SK-N-SH (cell line): ENCODE data around the gene FMNL2. TPM values are rescaled to one million over a fixed set of nuclear protein-coding genes. Genes with fewer than 3 reads are reported as not detected.

Experiments used
- CTCF ChIA-PET: fragments of 300-600, 350-600 bp; formaldehyde crosslinking; extraction: SDS; loops from one replicate; lab custom pipeline; 2021; lab: Yijun Ruan, JAX
- POLR2A ChIA-PET: fragments of 350-600 bp; sonication (Branson Sonifier 250); formaldehyde crosslinking; extraction: SDS; loops from one replicate; lab custom pipeline; 2020; ENCODE audit warnings: antibody characterized with exemption, inconsistent platforms; lab: Yijun Ruan, JAX
- DNase-seq: peaks from one replicate; pipeline ENCODE4 v3.0.0; 2012
- H2AFZ ChIP-seq: fragments of 200-600 bp; sonication (generic); 2 replicates; pipeline ENCODE4 v1.8.1; 2016; ENCODE audit warnings: antibody characterized with exemption, mild to moderate bottlenecking, low read depth
- H3F3A ChIP-seq: fragments of 200-600 bp; sonication (generic); replicated peaks from 2 replicates; pipeline ENCODE3; 2016; ENCODE audit warnings: antibody characterized with exemption, mild to moderate bottlenecking; ENCODE audit not compliant: insufficient read depth
- H3K27ac ChIP-seq, 2 experiments: fragments of 200-500 bp in 1 of 2; fragments of 200-600 bp in 1 of 2; sonication (Bioruptor generic) in 1 of 2; sonication (generic), shearing (Covaris generic) in 1 of 2; 2 replicates each; pipeline versions ENCODE4 v1.5.1 to v1.6.1; 2014 to 2016; ENCODE audit warnings: low read depth in 2 of 2, inconsistent platforms in 1 of 2, low read length in 1 of 2, mild to moderate bottlenecking in 1 of 2, mixed read lengths in 1 of 2
- H3K27me3 ChIP-seq: fragments of 200-600 bp; sonication (generic), shearing (Covaris generic); 2 replicates; pipeline ENCODE4 v1.6.1; 2016; ENCODE audit warnings: mixed run types; ENCODE audit not compliant: insufficient read depth
- H3K36me3 ChIP-seq, 2 experiments: fragments of 200-500 bp in 1 of 2; fragments of 200-600 bp in 1 of 2; sonication (Bioruptor generic) in 1 of 2; sonication (generic) in 1 of 2; replicated peaks in 1 of 2; 2 replicates each; pipeline versions ENCODE3 to v1.5.1; 2014 to 2016; ENCODE audit warnings: low read length in 1 of 2, mild to moderate bottlenecking in 1 of 2; ENCODE audit not compliant: insufficient read depth in 2 of 2, control insufficient read depth in 1 of 2
- H3K4me1 ChIP-seq, 2 experiments: fragments of 200-500 bp in 1 of 2; fragments of 200-600 bp in 1 of 2; sonication (Bioruptor generic) in 1 of 2; sonication (generic), shearing (Covaris generic) in 1 of 2; 2 replicates each; pipeline versions ENCODE4 v1.5.1 to v1.6.1; 2014 to 2016; ENCODE audit warnings: low read depth in 1 of 2, low read length in 1 of 2, mixed run types in 1 of 2; ENCODE audit not compliant: insufficient read depth in 2 of 2, control insufficient read depth in 1 of 2
- H3K4me2 ChIP-seq: fragments of 200-600 bp; sonication (generic), shearing (Covaris generic); 2 replicates; pipeline ENCODE4 v1.6.1; 2017; ENCODE audit warnings: mixed run types
- H3K4me3 ChIP-seq, 2 experiments: fragments of 200-500 bp in 1 of 2; fragments of 200-600 bp in 1 of 2; sonication (Bioruptor generic) in 1 of 2; sonication (generic), shearing (Covaris generic) in 1 of 2; 2 replicates each; pipeline versions ENCODE4 v1.5.1 to v1.8.1; 2014 to 2016; ENCODE audit warnings: low read depth in 2 of 2, inconsistent platforms in 1 of 2, low read length in 1 of 2, mild to moderate bottlenecking in 1 of 2, mixed read lengths in 1 of 2, moderate library complexity in 1 of 2
- H3K79me2 ChIP-seq: fragments of 200-600 bp; sonication (generic); 2 replicates; pipeline ENCODE4 v1.8.1; 2017; ENCODE audit warnings: mild to moderate bottlenecking; ENCODE audit not compliant: insufficient read depth
- H3K9ac ChIP-seq: fragments of 200-600 bp; sonication (generic); 2 replicates; pipeline ENCODE4 v1.6.1; 2017; ENCODE audit warnings: mixed run types
- H3K9me2 ChIP-seq: fragments of 200-600 bp; sonication (generic); 2 replicates; pipeline ENCODE4 v1.6.1; 2017; ENCODE audit warnings: mixed run types
- H3K9me3 ChIP-seq: fragments of 200-600 bp; sonication (generic); 2 replicates; pipeline ENCODE4 v1.6.1; 2017; ENCODE audit warnings: mixed run types, mild to moderate bottlenecking, moderate library complexity
- H4K20me1 ChIP-seq: fragments of 200-600 bp; sonication (generic); 2 replicates; pipeline ENCODE4 v1.6.1; 2017; ENCODE audit warnings: mild to moderate bottlenecking, mixed run types; ENCODE audit not compliant: insufficient read depth
- CTCF ChIP-seq: fragments of 200-600 bp; sonication (generic); IDR thresholded peaks from 2 replicates; pipeline ENCODE4 v1.6.1; 2017; ENCODE audit warnings: antibody characterized with exemption, mild to moderate bottlenecking, moderate library complexity
- ELF1 ChIP-seq: IDR thresholded peaks from 2 replicates; pipeline ENCODE4 v1.4.0; 2012
- EZH2phosphoT487 ChIP-seq: fragments of 200-600 bp; sonication (generic); IDR thresholded peaks from 2 replicates; pipeline ENCODE4 v1.6.1; 2017; ENCODE audit warnings: low read depth, mixed run types, mild to moderate bottlenecking, antibody characterized with exemption, moderate library complexity, borderline replicate concordance
- FOXJ3 ChIP-seq: sonication (generic); formaldehyde crosslinking; IDR thresholded peaks from 2 replicates; pipeline ENCODE4 v1.5.1; 2020; ENCODE audit warnings: mild to moderate bottlenecking, missing genetic modification reagents
- FOXM1 ChIP-seq: IDR thresholded peaks from 2 replicates; pipeline ENCODE4 v1.4.0; 2012; ENCODE audit warnings: low read depth, mild to moderate bottlenecking
- GABPA ChIP-seq: IDR thresholded peaks from 2 replicates; pipeline ENCODE4 v1.4.0; 2012; ENCODE audit warnings: low read depth, mild to moderate bottlenecking
- GATA2 ChIP-seq: sonication (generic); formaldehyde crosslinking; IDR thresholded peaks from 2 replicates; pipeline ENCODE4 v1.5.0; 2020; ENCODE audit warnings: mild to moderate bottlenecking, missing genetic modification reagents
- MEF2A ChIP-seq: IDR thresholded peaks from 2 replicates; pipeline ENCODE4 v1.4.0; 2012; ENCODE audit warnings: low read depth, borderline replicate concordance
- NFIC ChIP-seq: IDR thresholded peaks from 2 replicates; pipeline ENCODE4 v1.4.0; 2012; ENCODE audit warnings: borderline replicate concordance
- PBX3 ChIP-seq: IDR thresholded peaks from 2 replicates; pipeline ENCODE4; 2012
- POLR2AphosphoS5 ChIP-seq: IDR thresholded peaks from 2 replicates; pipeline ENCODE4 v1.6.1; 2012; ENCODE audit warnings: low read depth, low read length
- RCOR1 ChIP-seq: fragments of 150-350 bp; IDR thresholded peaks from 2 replicates; pipeline ENCODE4 v1.6.1; 2017; ENCODE audit warnings: antibody characterized with exemption, low read length
- RFX5 ChIP-seq: IDR thresholded peaks from 2 replicates; pipeline ENCODE4 v1.6.1; 2012; ENCODE audit warnings: mild to moderate bottlenecking, improper control_type of control experiment, low read length
- SIN3A ChIP-seq: IDR thresholded peaks from 2 replicates; pipeline ENCODE4 v1.6.1; 2012; ENCODE audit warnings: low read depth, mild to moderate bottlenecking, low read length, moderate library complexity, borderline replicate concordance
- TAF1 ChIP-seq: IDR thresholded peaks from 2 replicates; pipeline ENCODE4 v1.6.1; 2012; ENCODE audit warnings: low read depth, mild to moderate bottlenecking, low read length, moderate library complexity, borderline replicate concordance
- TCF12 ChIP-seq: IDR thresholded peaks from 2 replicates; pipeline ENCODE4 v1.4.0; 2012
- TEAD4 ChIP-seq: IDR thresholded peaks from 2 replicates; pipeline ENCODE4 v1.4.0; 2012; ENCODE audit warnings: mild to moderate bottlenecking, borderline replicate concordance; ENCODE audit not compliant: insufficient read depth
- USF1 ChIP-seq: IDR thresholded peaks from 2 replicates; pipeline ENCODE4 v1.4.0; 2012; ENCODE audit warnings: low read depth, borderline replicate concordance
- YY1 ChIP-seq: IDR thresholded peaks from 2 replicates; pipeline ENCODE4 v1.4.0; 2012; ENCODE audit warnings: low read depth, mild to moderate bottlenecking
- WGBS: methylation state at CpG from one replicate; pipeline ENCODE4 v1.1.6; 2017; ENCODE audit warnings: low lambda C conversion rate; 5-methylcytosine and 5-hydroxymethylcytosine counted together
- polyA plus RNA-seq, 3 experiments: library from polyadenylated mRNA; depleted of rRNA; stranded (reverse); fragments of >200 nt; gene quantifications; 2 replicates each; pipeline ENCODE4 v1.2.3, GENCODE V29; 2012

The FMNL2 gene
- polyA plus RNA-seq, 1 of the 3 experiments (the other 2 are of a cell fraction) = 14.5 TPM

- peaks cover 0 to 4% of the 10 kb centered on the region in 2 experiments for H3K36me3 ChIP-seq
- H3K27ac ChIP-seq = no peak overlapping the region; a peak in 1 of 4 replicates
- TF ChIP-seq TCF12 = no peak
- TF ChIP-seq RCOR1 = no peak
- TF ChIP-seq GABPA = no peak
- TF ChIP-seq EZH2phosphoT487 = no peak
- TF ChIP-seq NFIC = no peak
- TF ChIP-seq USF1 = no peak
- TF ChIP-seq RFX5 = no peak
- WGBS = 48% methylated on average over 3 of the region's 3 CpGs
- peak overlapping the region; percentile 45 for H3K4me2 ChIP-seq
- H3K4me3 ChIP-seq = no peak overlapping the region
- DNase-seq = no peak
- H3K9ac ChIP-seq = no peak overlapping the region
- ChIA-PET CTCF (interaction anchor here (0.6 to 1.1 kb wide), 3 partner anchors 11 to 1600 kb away, joined by 3 read pairs; no protein-coding TSS in a partner anchor), POLR2A (no interaction called here)
- H3F3A ChIP-seq = no peaks in the 10 kb centered on the region
- no peaks in the 10 kb centered on the region for H4K20me1 ChIP-seq
- H3K27me3 ChIP-seq = no peaks in the 10 kb centered on the region
- no peaks in the 10 kb centered on the region for H3K9me2 ChIP-seq
- peaks cover 9 to 16% of the 10 kb centered on the region in 2 experiments for H3K4me1 ChIP-seq
- H3K79me2 ChIP-seq = no peaks in the 10 kb centered on the region
- H3K9me3 ChIP-seq = no peaks in the 10 kb centered on the region
- H2AFZ ChIP-seq = no peak overlapping the region
Observed at GRCh38 chr2:152571048-152571766, 236.2 kb downstream of the FMNL2 start.

- Histone ChIP-seq H3K27me3 (no peaks in the 10 kb centered on the region), H3K36me3 (peaks cover 0 to 5% of the 10 kb centered on the region in 2 experiments), H3K79me2 (no peaks in the 10 kb centered on the region), H3K9me2 (no peaks in the 10 kb centered on the region), H3F3A (no peaks in the 10 kb centered on the region), H3K4me3 (no peak overlapping the region), H4K20me1 (no peaks in the 10 kb centered on the region), H3K4me1 (peaks cover 9 to 16% of the 10 kb centered on the region in 2 experiments), H2AFZ (no peak overlapping the region), H3K27ac (no peak overlapping the region), H3K9ac (no peak overlapping the region), H3K4me2 (no peak overlapping the region), H3K9me3 (no peaks in the 10 kb centered on the region)
- WGBS = 100% methylated on average over 1 of the region's 1 CpG
- ChIA-PET CTCF (interaction anchor here (0.6 to 1.1 kb wide), 4 partner anchors 10 to 631 kb away, joined by 3 read pairs; no protein-coding TSS in a partner anchor), POLR2A (no interaction called here)
- TF ChIP-seq YY1 = no peak
- DNase-seq = no peak
Observed at GRCh38 chr2:152572031-152572430, 237.1 kb downstream of the FMNL2 start.

GRCh38 chr2:152573168-152573567 is 238.2 kb downstream of the FMNL2 start:
- POLR2A ChIA-PET = no interaction called here
- WGBS = 20% methylated on average over 4 of the region's 4 CpGs
- H3F3A ChIP-seq = no peaks in the 10 kb centered on the region
- peak overlapping the region; percentile 45 to 55 for H3K27ac ChIP-seq
- peaks cover 0 to 5% of the 10 kb centered on the region in 2 experiments for H3K36me3 ChIP-seq
- H3K27me3 ChIP-seq = no peaks in the 10 kb centered on the region
- peak; percentile 12 for DNase-seq
- no peak overlapping the region for H3K9ac ChIP-seq
- 0 out of 2 replicates have a peak overlapping the region, but pooled peaks have one; percentile 2 for H3K4me2 ChIP-seq
- H4K20me1 ChIP-seq = no peaks in the 10 kb centered on the region
- no peak overlapping the region for H2AFZ ChIP-seq
- H3K79me2 ChIP-seq = no peaks in the 10 kb centered on the region
- H3K9me3 ChIP-seq = no peaks in the 10 kb centered on the region
- peaks cover 9 to 22% of the 10 kb centered on the region in 2 experiments for H3K4me1 ChIP-seq
- no peak overlapping the region for H3K4me3 ChIP-seq
- H3K9me2 ChIP-seq = no peaks in the 10 kb centered on the region
- CTCF ChIA-PET = interaction anchor here (0.9 kb wide), 1 partner anchor 19 kb away, joined by 3 read pairs; no protein-coding TSS in a partner anchor
- TF ChIP-seq TEAD4 = no peak
- no peak for TF ChIP-seq GABPA
- TF ChIP-seq POLR2AphosphoS5 = no peak; the same call in 1 of the 2 replicates
- TF ChIP-seq TAF1 = no peak
- TF ChIP-seq MEF2A = no peak
- no peak for TF ChIP-seq ELF1
- TF ChIP-seq CTCF = no peak
- no peak for TF ChIP-seq FOXJ3 (CRISPR knock-in tag)
- no peak for TF ChIP-seq FOXM1
- TF ChIP-seq GATA2 (CRISPR knock-in tag) = no peak
- 0 out of 2 replicates have a peak, but pooled peaks have one; percentile 53 for TF ChIP-seq SIN3A
- TF ChIP-seq RCOR1 = no peak
- TF ChIP-seq PBX3 = peak; percentile 83
- TF ChIP-seq EZH2phosphoT487 = no peak
